Measurements from ENCODE around the gene C3orf20.

The C3orf20 gene

DNA sequence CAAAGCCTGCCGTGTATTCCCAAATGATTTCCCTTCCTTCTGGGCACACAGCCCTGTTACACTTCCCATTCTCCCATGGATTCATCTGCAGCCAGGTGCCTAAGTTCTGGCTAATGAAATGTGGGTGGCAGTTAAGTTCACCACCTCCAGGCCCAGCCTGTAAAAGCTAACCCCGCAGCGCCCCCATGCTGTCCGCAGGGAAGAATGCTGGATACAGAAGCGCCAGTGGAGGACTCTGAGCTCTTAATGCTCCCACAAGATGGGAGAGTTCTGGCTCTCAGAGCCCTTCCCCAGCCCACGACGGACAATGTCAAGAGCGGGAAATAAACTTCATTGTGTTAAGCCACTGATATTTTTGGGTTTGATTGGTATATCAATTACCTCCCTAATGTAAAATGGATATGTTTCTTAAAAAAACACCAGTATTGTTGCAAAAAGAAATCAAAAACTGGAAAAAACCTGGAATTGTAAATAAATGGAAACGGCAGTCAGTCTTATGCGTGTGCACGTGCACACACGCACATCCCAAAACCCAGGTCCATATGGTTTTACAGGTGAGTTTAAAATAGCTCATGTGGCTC lies 106.1 kb downstream of the C3orf20 start:
- DNase-seq: peak; percentile 81 to 89

DNA sequence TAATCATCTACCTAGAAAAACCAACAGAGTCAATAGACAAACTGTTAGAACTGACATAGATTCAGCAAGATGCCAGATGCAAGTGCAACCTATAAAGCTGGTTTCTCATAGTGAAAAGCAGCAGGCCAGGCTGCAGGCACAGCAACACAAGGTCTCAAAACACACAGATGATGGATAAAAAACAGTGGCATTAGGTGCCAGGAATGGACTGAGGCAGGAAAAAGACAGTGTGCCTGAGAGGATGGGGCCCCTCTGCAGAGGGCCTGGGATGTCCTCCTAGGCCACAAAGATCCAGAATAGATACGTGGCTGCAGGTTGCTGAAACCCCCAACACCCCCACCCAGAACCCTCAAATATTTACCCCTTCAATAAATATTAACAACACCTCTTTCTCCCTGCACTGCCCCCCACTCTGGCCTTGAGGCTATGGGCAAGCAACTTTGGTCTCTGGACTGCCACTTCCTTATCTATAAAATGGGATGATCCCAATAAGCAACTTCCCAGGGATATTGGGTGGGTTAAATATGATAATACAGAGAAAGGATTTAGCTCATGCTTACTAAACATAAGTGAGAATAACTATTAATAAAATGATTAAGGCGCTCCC lies 108.6 kb downstream of the C3orf20 start:
- no peak for DNase-seq

- DNase-seq: peak; percentile 8 to 26
These were observed 109.2 kb downstream of the C3orf20 start for GRCh38 chr3:14784087-14784681.

GRCh38 chr3:14785207-14786155 lies 110.5 kb downstream of the C3orf20 start:
- DNase-seq: no peak

DNA sequence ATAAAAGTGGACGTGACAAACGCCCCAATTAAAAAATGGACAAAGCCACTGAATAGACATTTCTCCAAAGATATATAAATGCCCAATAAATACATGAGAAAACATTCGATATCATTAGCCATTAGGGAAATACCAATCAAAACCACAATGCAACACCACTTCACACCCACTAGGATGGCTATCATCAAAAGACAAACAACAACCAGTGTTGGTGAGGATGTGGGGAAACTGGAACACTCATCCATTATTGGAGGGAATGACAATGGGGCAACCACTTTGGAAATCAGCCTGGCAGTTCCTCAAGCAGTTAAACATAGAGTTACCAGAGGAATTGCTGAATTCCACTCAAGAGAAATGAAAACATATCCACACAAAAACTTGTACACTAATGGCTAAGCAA lies 111.4 kb downstream of the C3orf20 start:
- DNase-seq: no peak

DNA sequence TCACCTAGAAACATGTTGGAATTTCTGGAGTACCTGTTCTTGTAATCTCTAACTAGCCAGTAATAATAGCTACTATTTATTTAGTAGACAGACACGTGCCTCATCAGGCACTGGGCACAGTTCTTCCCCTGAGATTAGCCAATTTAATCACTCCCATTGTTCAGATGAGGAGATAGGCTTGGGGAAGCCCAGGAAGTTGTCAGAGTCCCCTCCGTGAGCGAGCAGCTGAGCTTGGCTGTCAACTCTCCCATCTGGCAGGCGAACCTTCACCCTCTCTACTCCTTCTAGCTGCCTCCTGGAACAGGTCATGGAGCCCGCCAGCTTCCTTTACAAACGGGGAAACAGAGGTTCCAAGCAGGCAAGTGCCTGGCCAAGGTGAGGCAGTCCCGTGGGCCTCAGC lies 112.7 kb downstream of the C3orf20 start:
- DNase-seq: no peak

DNA sequence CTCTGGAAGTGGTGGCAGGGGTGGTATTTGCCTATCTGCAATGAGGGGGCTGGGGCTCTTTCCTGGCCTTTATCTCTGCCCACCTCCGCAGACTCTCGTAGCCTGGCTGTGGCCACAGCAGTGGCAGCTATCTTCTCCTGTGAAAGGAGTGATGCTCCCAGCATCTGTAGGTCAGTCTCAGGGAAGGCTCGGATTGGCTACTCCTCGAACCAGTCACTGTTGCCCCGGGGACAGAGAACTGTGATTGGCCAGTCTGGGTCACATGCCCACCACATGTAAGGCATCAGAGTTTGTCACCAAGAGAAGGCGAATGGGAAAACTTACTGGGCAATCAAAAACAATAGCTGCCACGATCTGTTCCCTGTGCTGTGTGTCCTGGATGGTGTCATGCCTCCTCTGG lies 113.7 kb downstream of the C3orf20 start:
- no peak for DNase-seq

DNA sequence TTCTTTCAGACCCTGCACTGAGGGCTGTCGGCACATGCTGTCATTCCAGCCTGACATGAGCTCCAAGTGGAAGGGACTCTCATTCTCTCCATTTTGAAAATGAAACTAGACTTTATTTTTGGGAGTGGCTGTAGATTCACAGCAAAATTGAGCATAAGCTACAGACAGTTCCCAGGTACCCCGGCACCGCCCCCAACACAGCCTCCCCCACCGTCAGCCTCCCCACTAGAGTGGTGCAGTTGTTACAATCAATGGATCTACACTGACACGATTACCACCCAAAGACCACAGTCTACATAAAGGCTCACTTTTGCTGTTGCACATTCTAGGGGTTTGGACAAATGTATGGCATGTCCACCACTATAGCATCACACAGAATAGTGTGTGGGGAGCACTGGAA lies 114.3 kb downstream of the C3orf20 start:
- DNase-seq: no peak

DNA sequence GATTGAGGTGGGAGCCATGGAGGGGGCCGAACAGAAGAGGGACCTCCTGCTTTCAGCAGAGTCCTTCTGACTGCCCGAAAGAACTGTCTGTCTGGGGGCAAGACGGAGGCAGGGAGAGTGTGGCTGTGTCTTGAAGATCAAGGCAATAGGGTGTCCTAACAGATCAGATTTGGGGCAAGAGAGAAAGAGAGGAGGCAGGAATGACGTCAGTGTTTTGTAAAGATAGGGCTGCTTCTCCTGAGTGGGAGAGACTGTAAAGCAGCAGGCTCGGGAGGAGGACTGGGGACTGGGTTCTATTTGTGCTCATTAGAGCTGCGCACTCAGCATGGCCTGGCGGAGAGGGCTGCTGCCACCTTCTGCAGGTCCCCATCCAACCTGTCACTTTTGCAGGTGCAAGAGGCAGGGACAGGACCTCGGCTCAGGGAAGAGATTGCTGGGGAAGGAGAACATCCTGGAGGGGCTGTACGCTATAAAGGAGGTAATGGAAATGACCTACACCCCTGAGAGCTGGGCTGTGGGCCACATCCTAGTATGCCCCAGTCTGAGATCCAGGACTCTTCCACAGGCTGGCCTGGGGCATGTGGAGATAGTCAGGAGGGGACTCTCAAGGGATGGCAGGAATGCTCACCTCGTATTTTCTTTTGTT lies 114.8 kb downstream of the C3orf20 start:
- no peak for DNase-seq

DNA sequence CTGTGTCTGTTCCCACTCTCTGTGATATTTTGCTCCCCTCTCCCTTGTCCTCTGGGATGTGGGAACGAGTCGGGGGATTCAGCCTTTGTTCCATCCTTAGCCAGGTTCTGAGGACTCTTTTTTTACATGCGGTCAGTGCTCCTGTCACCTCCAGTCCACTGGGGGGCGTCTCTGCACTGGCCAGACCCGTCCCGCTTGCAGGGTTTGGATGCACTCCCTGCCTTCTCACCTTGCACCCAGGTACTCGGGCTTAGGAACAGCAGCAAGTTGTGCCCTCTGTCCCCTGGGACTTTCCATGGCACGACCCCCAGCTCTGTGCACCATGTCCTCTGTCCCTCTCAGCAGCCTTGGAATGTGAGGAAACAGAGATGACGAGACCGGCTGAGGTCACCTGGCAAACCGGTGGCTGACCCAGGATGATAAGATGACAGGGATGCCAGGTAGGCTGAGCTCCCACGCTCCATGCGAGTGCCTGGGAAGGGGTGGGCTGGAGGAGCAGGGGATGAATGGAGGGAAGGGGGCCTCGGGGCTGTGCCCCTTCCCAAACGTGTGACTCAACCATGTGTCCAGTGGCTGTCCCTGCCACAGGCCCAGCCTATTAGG lies 116.5 kb downstream of the C3orf20 start:
- DNase-seq: peak; percentile 50 to 89

DNA sequence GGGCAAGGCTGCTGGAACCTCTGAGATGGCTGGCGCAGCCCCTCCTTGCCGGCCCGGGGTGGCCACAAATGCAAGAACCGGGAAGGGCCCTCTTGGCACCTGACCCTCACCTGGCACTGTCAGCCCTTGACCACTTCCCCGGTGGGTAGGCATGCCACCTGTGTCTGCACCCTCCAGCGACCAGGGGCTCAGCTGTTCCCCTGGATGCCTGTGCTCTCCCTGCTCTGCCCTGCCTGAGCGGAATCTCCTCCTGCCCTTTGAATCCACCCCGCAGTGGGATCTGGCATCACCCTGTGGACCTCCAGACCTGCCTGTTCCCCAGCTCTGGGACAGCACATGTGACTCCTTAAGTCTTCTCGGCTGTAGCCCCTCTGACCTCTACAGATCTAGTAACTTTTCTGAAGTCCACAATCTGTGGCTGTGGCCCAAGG lies 117.8 kb downstream of the C3orf20 start:
- DNase-seq: no peak

DNA sequence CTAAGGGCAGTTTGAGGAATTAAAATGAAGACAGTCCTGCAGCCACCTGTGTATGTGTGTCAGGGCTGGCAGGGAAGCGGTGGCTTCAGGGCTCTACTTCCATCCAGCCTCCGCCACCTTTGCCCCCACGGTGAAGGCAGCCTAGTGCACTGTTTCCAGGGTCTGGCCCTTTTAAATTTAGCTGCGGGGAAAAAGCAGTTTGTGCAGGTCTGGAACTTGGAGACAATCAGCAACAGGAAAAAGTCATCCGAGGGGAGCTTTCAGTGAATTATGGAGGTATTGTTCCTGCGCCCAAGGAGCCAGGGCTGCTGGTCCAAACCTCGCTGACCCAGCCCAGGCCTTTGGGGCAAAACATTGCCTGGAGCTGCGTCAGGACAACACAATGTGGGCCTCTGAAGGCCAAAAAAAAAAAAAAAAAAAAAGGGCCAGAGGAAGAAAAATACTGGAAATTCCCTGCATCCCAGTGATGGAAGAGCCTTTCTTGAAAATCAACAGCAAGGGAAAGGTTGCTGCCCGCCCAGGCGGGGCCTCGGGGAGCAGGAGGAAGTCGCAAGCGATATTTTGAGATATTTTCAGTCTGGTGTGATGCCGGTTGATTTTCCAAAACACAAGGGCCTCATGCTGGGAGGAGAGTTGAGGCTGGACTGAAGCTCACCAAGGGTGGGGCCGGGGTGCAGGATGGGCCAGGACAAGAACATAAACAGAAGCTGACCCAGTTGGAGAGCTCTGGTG lies 118.4 kb downstream of the C3orf20 start:
- DNase-seq: no peak

GRCh38 chr3:14793858-14794234 lies 118.9 kb downstream of the C3orf20 start:
- DNase-seq: no peak

GRCh38 chr3:14794435-14794834 lies 119.5 kb downstream of the C3orf20 start:
- peak in 1 of 2 experiments; percentile 43 for DNase-seq

GRCh38 chr3:14795996-14796395 lies 121.1 kb downstream of the C3orf20 start:
- no peak for DNase-seq

- DNase-seq: no peak
These were observed 121.6 kb downstream of the C3orf20 start for GRCh38 chr3:14796403-14797077.

GRCh38 chr3:14797731-14798130 lies 122.8 kb downstream of the C3orf20 start:
- DNase-seq: no peak

GRCh38 chr3:14798231-14798630 lies 123.3 kb downstream of the C3orf20 start:
- DNase-seq: no peak

- no peak for DNase-seq
These were observed 124.2 kb downstream of the C3orf20 start for GRCh38 chr3:14799146-14799545.

GRCh38 chr3:14801031-14801430 lies 126.1 kb downstream of the C3orf20 start:
- DNase-seq: no peak

GRCh38 chr3:14801668-14802380 lies 126.9 kb downstream of the C3orf20 start:
- no peak for DNase-seq

Data from NCI-H526 (cell line).